Ecto neural progenitor cell (in vitro differentiated cells): ENCODE data around the gene ADISSP.
A peak's percentile ranks its signal among the peaks of the same experiment; 100 is the strongest.

ENCODE experiments used
- DNase-seq: peaks from one replicate; pipeline ENCODE4 v3.0.0-alpha.2; 2018; ENCODE audit warnings: low spot score

Gene ADISSP

GRCh38 chr20:3755269-3755668 is 12.3 kb downstream of the ADISSP start:
- DNase-seq: no peak

- DNase-seq: no peak
These were observed 13.3 kb downstream of the ADISSP start for GRCh38 chr20:3754276-3754630.

GRCh38 chr20:3753501-3754275 is 13.9 kb downstream of the ADISSP start:
- no peak for DNase-seq

- peak; percentile 71 for DNase-seq
These were observed 14.5 kb downstream of the ADISSP start for GRCh38 chr20:3753098-3753497.

- DNase-seq: no peak
These were observed 15.2 kb downstream of the ADISSP start for GRCh38 chr20:3752386-3752759.

GRCh38 chr20:3751675-3752385 is 15.7 kb downstream of the ADISSP start:
- peak; percentile 75 for DNase-seq

GRCh38 chr20:3751305-3751674 is 16.3 kb downstream of the ADISSP start:
- peak; percentile 54 for DNase-seq

GRCh38 chr20:3749689-3750531 is 17.6 kb downstream of the ADISSP start:
- peak; percentile 83 for DNase-seq

- DNase-seq: no peak
These were observed 18.4 kb downstream of the ADISSP start for GRCh38 chr20:3749087-3749688.

- no peak for DNase-seq
These were observed 19.5 kb downstream of the ADISSP start for GRCh38 chr20:3748073-3748472.

GRCh38 chr20:3747471-3747870 is 20.1 kb downstream of the ADISSP start:
- no peak for DNase-seq

GRCh38 chr20:3745686-3746173 is 21.8 kb downstream of the ADISSP start:
- no peak for DNase-seq

GRCh38 chr20:3744806-3745685 is 22.5 kb downstream of the ADISSP start:
- peak; percentile 90 for DNase-seq

- no peak for DNase-seq
These were observed 23.5 kb downstream of the ADISSP start for GRCh38 chr20:3744037-3744436.

GRCh38 chr20:3743251-3743650 is 24.3 kb downstream of the ADISSP start:
- DNase-seq: no peak

GRCh38 chr20:3741836-3742458 is 25.6 kb downstream of the ADISSP start:
- no peak for DNase-seq

GRCh38 chr20:3740615-3741301 is 26.8 kb downstream of the ADISSP start:
- no peak for DNase-seq

- DNase-seq: no peak
These were observed 27.6 kb downstream of the ADISSP start for GRCh38 chr20:3739926-3740451.

- DNase-seq: peak; percentile 52
These were observed 28.3 kb downstream of the ADISSP start for GRCh38 chr20:3739054-3739925.
